Breast epithelium (tissue), 3 donors: ENCODE data around the gene DCANP1.

Experiments
- POLR2A ChIP-seq: fragments of 450-650 bp; IDR thresholded peaks from one replicate; pipeline ENCODE4 v1.6.1; 2016; ENCODE audit warnings: antibody characterized with exemption, mild to moderate bottlenecking, moderate library complexity
- TF ChIP-seq, protein P1 (sequence below), 3 donors: fragments of 450-650 bp; IDR thresholded peaks; one replicate each; pipeline ENCODE4 v1.5.1; 2016 to 2017; ENCODE audit warnings: antibody characterized with exemption in 3 of 3, mild to moderate bottlenecking in 3 of 3, moderate library complexity in 3 of 3

DNA sequence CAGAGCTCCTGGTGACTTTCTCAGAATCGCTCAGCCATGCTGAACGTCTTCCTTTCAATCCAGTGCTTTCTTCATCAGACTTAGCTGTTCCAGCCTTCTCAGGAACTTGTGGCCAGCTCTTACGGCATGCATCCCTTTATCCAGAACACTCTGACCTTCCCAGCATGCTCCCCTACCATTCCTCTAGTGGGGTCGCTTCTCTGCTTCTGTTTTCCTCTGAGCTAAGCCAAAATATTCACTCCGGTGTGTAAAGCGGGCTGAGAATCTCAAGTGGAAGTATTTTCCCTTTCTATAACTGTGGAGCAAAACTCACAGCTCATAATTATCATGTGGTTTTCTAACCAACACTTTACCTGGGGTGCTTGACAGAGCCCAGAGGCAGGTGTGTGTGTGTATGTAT lies 6.2 kb downstream of the DCANP1 start:
- no peak for TF ChIP-seq POLR2A
- TF ChIP-seq, protein P1, sequence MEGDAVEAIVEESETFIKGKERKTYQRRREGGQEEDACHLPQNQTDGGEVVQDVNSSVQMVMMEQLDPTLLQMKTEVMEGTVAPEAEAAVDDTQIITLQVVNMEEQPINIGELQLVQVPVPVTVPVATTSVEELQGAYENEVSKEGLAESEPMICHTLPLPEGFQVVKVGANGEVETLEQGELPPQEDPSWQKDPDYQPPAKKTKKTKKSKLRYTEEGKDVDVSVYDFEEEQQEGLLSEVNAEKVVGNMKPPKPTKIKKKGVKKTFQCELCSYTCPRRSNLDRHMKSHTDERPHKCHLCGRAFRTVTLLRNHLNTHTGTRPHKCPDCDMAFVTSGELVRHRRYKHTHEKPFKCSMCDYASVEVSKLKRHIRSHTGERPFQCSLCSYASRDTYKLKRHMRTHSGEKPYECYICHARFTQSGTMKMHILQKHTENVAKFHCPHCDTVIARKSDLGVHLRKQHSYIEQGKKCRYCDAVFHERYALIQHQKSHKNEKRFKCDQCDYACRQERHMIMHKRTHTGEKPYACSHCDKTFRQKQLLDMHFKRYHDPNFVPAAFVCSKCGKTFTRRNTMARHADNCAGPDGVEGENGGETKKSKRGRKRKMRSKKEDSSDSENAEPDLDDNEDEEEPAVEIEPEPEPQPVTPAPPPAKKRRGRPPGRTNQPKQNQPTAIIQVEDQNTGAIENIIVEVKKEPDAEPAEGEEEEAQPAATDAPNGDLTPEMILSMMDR (IDR thresholded peaks at IDR 0.05): no peak
